GM12892 (cell line): ENCODE data around the gene KLF7.

Experiments used
- DNase-seq: peaks from one replicate; pipeline ENCODE4 v3.0.0; 2011; ENCODE audit not compliant: insufficient read length
- FAIRE-seq: peaks from 2 replicates; lab custom pipeline; 2011; peaks lifted over from hg19 to GRCh38; lab: Jason Lieb, UNC
- POLR2A ChIP-seq: IDR thresholded peaks from 2 replicates; pipeline ENCODE4 v1.6.1; 2011; ENCODE audit warnings: low read depth, low read length, control low read depth
- POLR2AphosphoS5 ChIP-seq: IDR thresholded peaks from 2 replicates; pipeline ENCODE4 v1.6.1; 2011; ENCODE audit warnings: low read depth, low read length, control low read depth
- TAF1 ChIP-seq: IDR thresholded peaks from 2 replicates; pipeline ENCODE4 v1.6.1; 2011; ENCODE audit warnings: low read depth, mild to moderate bottlenecking, control low read depth, low read length, borderline replicate concordance

KLF7 gene

GRCh38 chr2:207112383-207112782 lies 53.4 kb downstream of the KLF7 start:
- DNase-seq (no peak), FAIRE-seq (no peak)
- TF ChIP-seq TAF1 (no peak), POLR2AphosphoS5 (no peak), POLR2A (no peak)

- TF ChIP-seq POLR2A (no peak), POLR2AphosphoS5 (no peak), TAF1 (no peak)
- FAIRE-seq (no peak), DNase-seq (no peak)
These were observed 54.0 kb downstream of the KLF7 start for GRCh38 chr2:207111757-207112156.

- FAIRE-seq (no peak), DNase-seq (no peak)
- no peak for TF ChIP-seq POLR2A
- no peak for TF ChIP-seq POLR2AphosphoS5
- TF ChIP-seq TAF1 = no peak
These were observed 55.0 kb downstream of the KLF7 start for GRCh38 chr2:207110715-207111114.

- no peak for FAIRE-seq
- TF ChIP-seq POLR2A = no peak
- TF ChIP-seq POLR2AphosphoS5 = no peak
- no peak for TF ChIP-seq TAF1
- DNase-seq = no peak
These were observed 55.4 kb downstream of the KLF7 start for GRCh38 chr2:207110310-207110709.

GRCh38 chr2:207109768-207110167 lies 56.0 kb downstream of the KLF7 start:
- no peak for TF ChIP-seq POLR2A
- DNase-seq (no peak), FAIRE-seq (no peak)

- FAIRE-seq (no peak), DNase-seq (no peak)
- no peak for TF ChIP-seq POLR2AphosphoS5
These were observed 57.3 kb downstream of the KLF7 start for GRCh38 chr2:207108440-207108839.

GRCh38 chr2:207107551-207107950 lies 58.2 kb downstream of the KLF7 start:
- TF ChIP-seq POLR2A (no peak), POLR2AphosphoS5 (no peak), TAF1 (no peak)
- no peak for FAIRE-seq
- DNase-seq = no peak

- DNase-seq (no peak), FAIRE-seq (no peak)
- TF ChIP-seq POLR2AphosphoS5 (no peak), TAF1 (no peak)
These were observed 58.6 kb downstream of the KLF7 start for GRCh38 chr2:207107131-207107530.

GRCh38 chr2:207103132-207103531 lies 62.6 kb downstream of the KLF7 start:
- no peak for FAIRE-seq

GRCh38 chr2:207101984-207102383 lies 63.8 kb downstream of the KLF7 start:
- TF ChIP-seq TAF1 (no peak), POLR2AphosphoS5 (no peak), POLR2A (no peak)
- DNase-seq (no peak), FAIRE-seq (no peak)

More at GRCh38 chr2:207103132-207103531, 62.6 kb downstream of the KLF7 start:
- no peak for DNase-seq
- TF ChIP-seq POLR2A (no peak), POLR2AphosphoS5 (no peak), TAF1 (no peak)

GRCh38 chr2:207097278-207097677 lies 68.5 kb downstream of the KLF7 start:
- DNase-seq (no peak), FAIRE-seq (peak; percentile 24)
- TF ChIP-seq POLR2AphosphoS5 (no peak), TAF1 (no peak), POLR2A (no peak)

- FAIRE-seq (no peak), DNase-seq (no peak)
- TF ChIP-seq POLR2A (no peak), POLR2AphosphoS5 (no peak), TAF1 (no peak)
These were observed 69.8 kb downstream of the KLF7 start for GRCh38 chr2:207095963-207096362.

GRCh38 chr2:207093234-207093633 lies 72.5 kb downstream of the KLF7 start:
- no peak for FAIRE-seq
- no peak for DNase-seq
- TF ChIP-seq POLR2A (no peak), TAF1 (no peak), POLR2AphosphoS5 (no peak)
